Right cardiac atrium (tissue), 5 donors: ENCODE results near the gene SCG3. TPM values are rescaled to one million over a fixed set of nuclear protein-coding genes. Genes with fewer than 3 reads are reported as not detected.
A peak's percentile ranks its signal among the peaks of the same experiment; 100 is the strongest.

Source experiments
- ATAC-seq, 2 donors: fragments of 200-7000 bp; cut with Tn5 transposase; one replicate each; pipeline versions ENCODE4 v1.8.0 to v1.9.1; 2020; ENCODE audit warnings: moderate library complexity in 2 of 2, mild to moderate bottlenecking in 1 of 2
- DNase-seq, 3 donors: peaks; one replicate each; pipeline ENCODE4 v3.0.0-alpha.2; 2020
- H3K27ac ChIP-seq: one replicate; pipeline ENCODE4 v1.5.1; 2013; ENCODE audit warnings: mild to moderate bottlenecking, low read length, control low read depth, moderate library complexity
- H3K27me3 ChIP-seq: one replicate; pipeline ENCODE4 v1.6.1; 2013; ENCODE audit not compliant: control insufficient read depth, insufficient read depth
- H3K4me1 ChIP-seq: one replicate; pipeline ENCODE4 v1.6.1; 2013; ENCODE audit warnings: low read length; ENCODE audit not compliant: control insufficient read depth, insufficient read depth
- H3K4me3 ChIP-seq: one replicate; pipeline ENCODE4 v1.5.1; 2013; ENCODE audit warnings: low read length, control low read depth
- H3K9me3 ChIP-seq: one replicate; pipeline ENCODE4 v1.6.1; 2013; ENCODE audit warnings: low read length; ENCODE audit not compliant: control insufficient read depth
- WGBS: extraction: QIAGEN DNeasy Blood & Tissue Kit; methylation state at CpG from one replicate; pipeline ENCODE4 v1.1.7; 2013; 5-methylcytosine and 5-hydroxymethylcytosine counted together
- intact Hi-C, 4 donors: fragments of 100-400 bp; cut with DNase I; formaldehyde crosslinking; loops; one replicate each; pipeline versions ENCODE4 v1.11.0 to v1.14.0; 2022 to 2023
- polyA plus RNA-seq: library from polyadenylated mRNA; stranded (reverse); fragments of 200-250 nt; gene quantifications from one replicate; pipeline ENCODE4 v1.2.3, GENCODE V29; 2013
- total RNA-seq, 4 donors: library from RNA; stranded (reverse); fragmentation: NEBNext Ultra II Directional; extraction: Animal tissue kit (Norgen Biotek cat#: 25700); gene quantifications; one replicate each; pipeline ENCODE4 v1.2.1, GENCODE V29; 2021
- donor health status: healthy with polysubstance abuse.
- donor health status: DM: no; HTN: yes; CAD: no.
- donor health status: DM: no; HTN: no; CAD: no.
- donor health status: DM: no; HTN: yes; CAD: no; lungs with severe emphysema.
- donor health status: DM: yes; HTN: yes; CAD: no.

The SCG3 gene
- total and polyA plus RNA-seq, 5 donors = 0.07 to 0.15 TPM; not detected in 3

- Histone ChIP-seq H3K27me3 (no peaks in the 10 kb centered on the region), H3K9me3 (no peaks in the 10 kb centered on the region), H3K27ac (no peak overlapping the region), H3K4me3 (no peak overlapping the region), H3K4me1 (no peaks in the 10 kb centered on the region)
- WGBS = 80% methylated on average over 1 of the region's 1 CpG
- intact Hi-C loops = loop anchor here in 1 of 4 donors (5.0 to 10.0 kb wide), 2 partner anchors 43 to 551 kb away; no protein-coding TSS in a partner anchor
- DNase-seq = no peak
- no peak for ATAC-seq
Measured at GRCh38 chr15:51714162-51714561, 32.9 kb downstream of the SCG3 start.

GRCh38 chr15:51714911-51715310, 33.6 kb downstream of the SCG3 start:
- no peaks in the 10 kb centered on the region for H3K4me1 ChIP-seq
- H3K27me3 ChIP-seq = no peaks in the 10 kb centered on the region
- no peaks in the 10 kb centered on the region for H3K9me3 ChIP-seq
- H3K4me3 ChIP-seq = no peak overlapping the region
- DNase-seq (no peak), ATAC-seq (no peak)
- H3K27ac ChIP-seq = no peak overlapping the region
- WGBS = 98% methylated on average over 1 of the region's 1 CpG
- intact Hi-C loops = loop anchor here in 1 of 4 donors (5.0 to 10.0 kb wide), 2 partner anchors 42 to 550 kb away; no protein-coding TSS in a partner anchor

GRCh38 chr15:51718219-51718618, 36.9 kb downstream of the SCG3 start:
- H3K27me3 ChIP-seq = no peaks in the 10 kb centered on the region
- intact Hi-C loops = loop anchor here in 1 of 4 donors (10.0 kb wide), 1 partner anchor 547 kb away; no protein-coding TSS in a partner anchor
- no peaks in the 10 kb centered on the region for H3K9me3 ChIP-seq
- H3K27ac ChIP-seq = no peak overlapping the region
- DNase-seq = no peak
- 61% methylated on average over 4 of the region's 4 CpGs for WGBS
- ATAC-seq = no peak
- H3K4me3 ChIP-seq = no peak overlapping the region
- peaks cover 7% of the 10 kb centered on the region for H3K4me1 ChIP-seq

- DNase-seq (no peak), ATAC-seq (no peak)
- H3K9me3 ChIP-seq = no peaks in the 10 kb centered on the region
- no peak overlapping the region for H3K27ac ChIP-seq
- H3K4me1 ChIP-seq = peaks cover 7% of the 10 kb centered on the region
- intact Hi-C loops = loop anchor here in 1 of 4 donors (10.0 kb wide), 1 partner anchor 546 kb away; no protein-coding TSS in a partner anchor
- 80% methylated on average over 3 of the region's 3 CpGs for WGBS
- H3K4me3 ChIP-seq = no peak overlapping the region
- no peaks in the 10 kb centered on the region for H3K27me3 ChIP-seq
Measured at GRCh38 chr15:51718746-51719145, 37.4 kb downstream of the SCG3 start.

- 86% methylated on average over 8 of the region's 8 CpGs for WGBS
- ATAC-seq = no peak
- Histone ChIP-seq H3K27me3 (no peaks in the 10 kb centered on the region), H3K4me1 (peaks cover 9% of the 10 kb centered on the region), H3K27ac (peak overlapping the region; percentile 37), H3K9me3 (no peaks in the 10 kb centered on the region), H3K4me3 (no peak overlapping the region)
- DNase-seq = no peak
- intact Hi-C loops = no loop called here
Measured at GRCh38 chr15:51720201-51720995, 39.1 kb downstream of the SCG3 start.

GRCh38 chr15:51721199-51721960, 40.1 kb downstream of the SCG3 start:
- intact Hi-C loops = no loop called here

GRCh38 chr15:51724199-51724598, 42.9 kb downstream of the SCG3 start:
- H3K9me3 ChIP-seq = no peaks in the 10 kb centered on the region
- ATAC-seq (no peak), DNase-seq (no peak)
- no peaks in the 10 kb centered on the region for H3K27me3 ChIP-seq
- intact Hi-C loops = no loop called here
- WGBS = 29% methylated on average over 2 of the region's 2 CpGs
- H3K27ac ChIP-seq = no peak overlapping the region
- no peak overlapping the region for H3K4me3 ChIP-seq
- peaks cover 21% of the 10 kb centered on the region for H3K4me1 ChIP-seq

More at GRCh38 chr15:51721199-51721960, 40.1 kb downstream of the SCG3 start:
- Histone ChIP-seq H3K27me3 (no peaks in the 10 kb centered on the region), H3K4me3 (no peak overlapping the region), H3K27ac (peak overlapping the region; percentile 37), H3K9me3 (no peaks in the 10 kb centered on the region), H3K4me1 (peaks cover 9% of the 10 kb centered on the region)
- WGBS = 52% methylated on average over 5 of the region's 5 CpGs
- ATAC-seq (peak; percentile 34 to 89), DNase-seq (no peak)

GRCh38 chr15:51724673-51725072, 43.4 kb downstream of the SCG3 start:
- no peak for DNase-seq
- no peak overlapping the region for H3K4me3 ChIP-seq
- H3K4me1 ChIP-seq = peaks cover 21% of the 10 kb centered on the region
- ATAC-seq = peak; percentile 39 to 47
- no peaks in the 10 kb centered on the region for H3K9me3 ChIP-seq
- intact Hi-C loops = no loop called here
- WGBS = 26% methylated on average over 1 of the region's 1 CpG
- no peaks in the 10 kb centered on the region for H3K27me3 ChIP-seq
- no peak overlapping the region for H3K27ac ChIP-seq

GRCh38 chr15:51726302-51727073, 45.2 kb downstream of the SCG3 start:
- H3K4me1 ChIP-seq = peaks cover 16% of the 10 kb centered on the region
- ATAC-seq = peak; percentile 92 to 96
- no peaks in the 10 kb centered on the region for H3K9me3 ChIP-seq
- H3K27me3 ChIP-seq = no peaks in the 10 kb centered on the region
- H3K27ac ChIP-seq = peak overlapping the region; percentile 55
- DNase-seq = peak in 2 of 3 donors; percentile 51 to 58
- H3K4me3 ChIP-seq = no peak overlapping the region
- whole genome bisulfite sequencing = 19% methylated on average over 5 of the region's 5 CpGs
- intact Hi-C loops = no loop called here

- H3K4me1 ChIP-seq = peaks cover 16% of the 10 kb centered on the region
- no peak overlapping the region for H3K4me3 ChIP-seq
- intact Hi-C loops = no loop called here
- H3K9me3 ChIP-seq = no peaks in the 10 kb centered on the region
- ATAC-seq (no peak), DNase-seq (no peak)
- WGBS = 77% methylated on average over 4 of the region's 4 CpGs
- no peaks in the 10 kb centered on the region for H3K27me3 ChIP-seq
- peak overlapping the region; percentile 8 for H3K27ac ChIP-seq
Measured at GRCh38 chr15:51727141-51727897, 46.0 kb downstream of the SCG3 start.
